ENCODE results near the gene CLHC1. TPM values are rescaled to one million over a fixed set of nuclear protein-coding genes. Genes with fewer than 3 reads are reported as not detected.

The CLHC1 gene
- total and polyA plus RNA-seq, 2 experiments from 2014 or later, result 1.3 to 5.6 TPM

DNA sequence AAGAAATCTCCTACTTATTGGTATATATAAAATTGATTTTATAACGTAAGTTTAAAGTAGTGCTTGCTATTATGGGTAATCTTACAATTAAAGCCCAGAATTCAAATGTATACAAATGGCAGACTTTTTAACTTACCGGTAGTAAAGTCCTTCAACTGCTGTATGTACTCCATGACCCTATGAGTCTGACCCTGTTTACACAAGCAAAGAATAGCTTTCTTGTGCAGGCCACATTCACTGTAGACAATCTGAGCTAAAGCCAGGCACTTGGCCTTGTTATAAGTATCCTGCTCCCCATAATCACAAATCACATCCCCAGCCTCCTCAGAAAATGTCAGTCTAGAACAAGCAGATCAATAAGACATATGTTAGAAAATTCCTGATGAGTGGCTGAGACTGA is 51.7 kb downstream of the CLHC1 start:
- in situ Hi-C loops (cut with MboI), result loop anchor here (25.0 kb wide), 1 partner anchor 1068 kb away; the partner anchor contains the start of gene ACYP2
- no peaks in the 10 kb centered on the region for H3K9me2 ChIP-seq (ENCODE audit: insufficient read depth)
- H3K27me3 ChIP-seq (replicated peaks; ENCODE audit: insufficient read depth), result no peaks in the 10 kb centered on the region
- H2AFZ ChIP-seq, result no peak overlapping the region
- no peak overlapping the region for H3K9ac ChIP-seq
- no peaks in the 10 kb centered on the region for H3K9me3 ChIP-seq (ENCODE audit: low read depth)
- no peak overlapping the region for H3K4me2 ChIP-seq (ENCODE audit: unreplicated experiment)
- TF ChIP-seq EZH2phosphoT487 (IDR thresholded peaks at IDR 0.05; ENCODE audit: insufficient read depth, low read depth) (no peak), EZH2 (IDR thresholded peaks at IDR 0.05; ENCODE audit: insufficient read depth, poor library complexity, severe bottlenecking) (no peak)
- DNase-seq, result no peak
- H3K4me3 ChIP-seq, result no peak overlapping the region
- H3K27ac ChIP-seq, result no peak overlapping the region
- H3K36me3 ChIP-seq (ENCODE audit: low read depth), result no peaks in the 10 kb centered on the region
- peaks cover 5% of the 10 kb centered on the region; the same call in 1 of the 2 replicates for H3F3A ChIP-seq (ENCODE audit: insufficient read depth)
- H4K20me1 ChIP-seq (ENCODE audit: insufficient read depth), result no peaks in the 10 kb centered on the region
- H3K79me2 ChIP-seq (ENCODE audit: insufficient read depth), result peaks cover under 1% of the 10 kb centered on the region
- WGBS, 2 experiments (ENCODE audit: low coverage in 1 of 2, low lambda C conversion rate in 2 of 2, missing lambda C conversion rate in 2 of 2), result 90 to 92% methylated on average over 2 of the region's 2 CpGs
- 0 out of 2 replicates have a peak, but pooled peaks cover under 1% of the 10 kb centered on the region for H3K4me1 ChIP-seq (ENCODE audit: insufficient read depth)

DNA sequence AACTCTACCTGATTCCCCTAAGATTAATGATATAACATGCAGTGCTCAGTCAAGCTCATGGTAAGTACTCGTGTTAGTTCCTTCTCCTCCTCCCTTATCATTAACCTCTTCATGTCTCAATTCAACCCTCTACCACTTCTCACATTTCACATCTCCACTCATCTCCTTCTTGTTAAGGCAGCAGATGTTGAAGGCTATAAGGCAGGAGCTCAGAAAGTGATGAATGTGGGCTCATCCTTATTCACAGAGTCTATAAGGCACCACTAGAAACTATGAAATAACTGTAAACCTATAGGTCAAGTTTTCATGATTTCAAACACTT is 56.0 kb downstream of the CLHC1 start:
- TF ChIP-seq EZH2phosphoT487 (IDR thresholded peaks at IDR 0.05; ENCODE audit: insufficient read depth, low read depth) (no peak), EZH2 (IDR thresholded peaks at IDR 0.05; ENCODE audit: insufficient read depth, poor library complexity, severe bottlenecking) (no peak)
- H3F3A ChIP-seq (ENCODE audit: insufficient read depth), result peaks cover 5% of the 10 kb centered on the region; the same call in 1 of the 2 replicates
- peaks cover 21% of the 10 kb centered on the region for H3K79me2 ChIP-seq (ENCODE audit: insufficient read depth)
- in situ Hi-C loops (cut with MboI), result loop anchor here (10.0 to 25.0 kb wide), 2 partner anchors 161 to 1064 kb away; partner anchors contain the start of gene ACYP2
- H3K27ac ChIP-seq, result no peak overlapping the region
- WGBS, 2 experiments (ENCODE audit: low coverage in 1 of 2, low lambda C conversion rate in 2 of 2, missing lambda C conversion rate in 2 of 2), result 13 to 20% methylated on average over 1 of the region's 1 CpG
- H3K36me3 ChIP-seq (ENCODE audit: low read depth), result no peaks in the 10 kb centered on the region
- no peak overlapping the region for H2AFZ ChIP-seq
- no peaks in the 10 kb centered on the region for H3K9me2 ChIP-seq (ENCODE audit: insufficient read depth)
- H3K4me1 ChIP-seq (ENCODE audit: insufficient read depth), result peaks cover 4% of the 10 kb centered on the region; the same call in 1 of the 2 replicates
- H4K20me1 ChIP-seq (ENCODE audit: insufficient read depth), result no peaks in the 10 kb centered on the region
- no peak for DNase-seq
- no peaks in the 10 kb centered on the region for H3K27me3 ChIP-seq (replicated peaks; ENCODE audit: insufficient read depth)
- H3K4me3 ChIP-seq, result no peak overlapping the region
- no peak overlapping the region for H3K4me2 ChIP-seq (ENCODE audit: unreplicated experiment)
- H3K9me3 ChIP-seq (ENCODE audit: low read depth), result no peaks in the 10 kb centered on the region
- no peak overlapping the region for H3K9ac ChIP-seq

DNA sequence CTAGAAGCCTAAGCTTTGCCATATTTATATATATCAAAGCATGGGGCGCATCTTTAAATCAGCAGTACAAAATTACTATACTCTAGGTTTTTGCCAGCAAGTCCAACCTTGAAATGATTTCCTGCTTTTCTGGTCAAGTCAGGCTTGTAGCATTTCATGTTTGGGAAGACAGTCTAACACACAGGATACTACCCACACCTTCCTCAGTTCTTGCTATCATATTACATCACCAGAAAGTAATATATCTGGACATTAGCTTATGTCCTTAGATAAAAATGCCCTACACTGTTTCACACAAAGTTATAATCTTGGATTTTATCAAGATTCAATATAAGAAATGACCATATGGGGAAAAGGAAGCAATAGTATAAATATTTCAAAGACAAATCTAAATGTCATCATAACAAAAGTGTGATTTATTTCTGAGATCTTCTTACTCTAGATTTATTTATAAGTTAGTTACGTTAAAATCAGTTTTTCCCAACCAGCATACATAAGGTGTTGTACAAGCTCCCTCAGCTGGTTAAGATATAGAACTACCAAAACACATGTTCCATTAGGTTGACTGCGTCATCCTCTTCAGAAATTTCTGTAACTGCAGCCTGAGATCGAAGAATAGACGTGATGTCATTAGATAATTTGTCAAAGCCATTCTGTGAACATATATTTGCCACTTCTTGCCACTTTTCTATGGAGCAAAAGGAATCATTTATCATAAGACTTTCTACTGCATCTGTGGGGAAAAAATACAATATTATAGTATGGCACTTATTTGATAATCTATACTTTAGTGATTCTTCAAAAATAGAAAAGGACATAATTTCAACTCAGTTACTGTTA is 56.6 kb downstream of the CLHC1 start:
- peak overlapping the region; percentile 49 for H3K4me2 ChIP-seq (ENCODE audit: unreplicated experiment)
- H3K27me3 ChIP-seq (replicated peaks; ENCODE audit: insufficient read depth), result no peaks in the 10 kb centered on the region
- DNase-seq, result peak; percentile 93
- in situ Hi-C loops (cut with MboI), result loop anchor here (10.0 to 25.0 kb wide), 2 partner anchors 161 to 1063 kb away; partner anchors contain the start of gene ACYP2
- no peaks in the 10 kb centered on the region for H3K9me3 ChIP-seq (ENCODE audit: low read depth)
- H3K4me3 ChIP-seq, result no peak overlapping the region
- H3K9ac ChIP-seq, result no peak overlapping the region
- no peak overlapping the region for H3K27ac ChIP-seq
- peaks cover 21% of the 10 kb centered on the region for H3K79me2 ChIP-seq (ENCODE audit: insufficient read depth)
- H2AFZ ChIP-seq, result peak overlapping the region; percentile 21; the same call in 1 of the 2 replicates
- no peaks in the 10 kb centered on the region for H3K36me3 ChIP-seq (ENCODE audit: low read depth)
- WGBS, 2 experiments (ENCODE audit: low coverage in 1 of 2, low lambda C conversion rate in 2 of 2, missing lambda C conversion rate in 2 of 2), result 10 to 12% methylated on average over 5 of the region's 5 CpGs
- no peaks in the 10 kb centered on the region for H4K20me1 ChIP-seq (ENCODE audit: insufficient read depth)
- TF ChIP-seq EZH2 (IDR thresholded peaks at IDR 0.05; ENCODE audit: insufficient read depth, poor library complexity, severe bottlenecking) (no peak), EZH2phosphoT487 (IDR thresholded peaks at IDR 0.05; ENCODE audit: insufficient read depth, low read depth) (no peak)
- H3F3A ChIP-seq (ENCODE audit: insufficient read depth), result peaks cover 5% of the 10 kb centered on the region; the same call in 1 of the 2 replicates
- H3K4me1 ChIP-seq (ENCODE audit: insufficient read depth), result peaks cover 4% of the 10 kb centered on the region; the same call in 1 of the 2 replicates
- H3K9me2 ChIP-seq (ENCODE audit: insufficient read depth), result no peaks in the 10 kb centered on the region

DNA sequence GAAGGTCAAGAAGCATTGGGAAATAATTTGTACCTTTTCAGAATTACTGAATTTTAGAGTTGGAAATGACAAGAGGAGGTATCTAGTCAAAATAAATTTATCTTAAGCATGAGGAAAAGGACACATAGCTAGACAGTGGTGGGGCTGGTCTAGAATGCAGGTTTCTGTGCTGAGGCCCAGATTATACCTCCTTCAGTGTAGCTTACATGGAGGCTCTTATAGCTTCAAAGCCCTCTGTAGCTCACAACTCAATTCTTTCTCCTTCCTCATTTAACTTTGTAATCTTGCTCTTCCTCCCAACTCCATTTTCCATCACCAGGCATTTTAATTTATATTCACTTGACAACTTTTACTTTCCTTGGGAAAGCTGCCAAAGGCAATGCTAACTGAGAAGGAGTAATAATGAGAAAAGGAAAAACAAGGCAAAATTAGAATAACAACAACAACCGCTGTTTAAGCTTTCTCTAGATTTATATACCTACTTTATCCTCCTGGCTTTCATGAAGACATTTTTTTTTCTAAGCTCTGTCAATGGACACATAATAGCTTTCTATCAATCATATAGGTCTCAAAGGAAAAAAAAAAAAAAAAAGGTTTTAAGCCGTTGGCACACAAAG is 58.5 kb downstream of the CLHC1 start:
- H3K4me1 ChIP-seq (ENCODE audit: insufficient read depth), result peaks cover 16% of the 10 kb centered on the region
- H2AFZ ChIP-seq, result no peak overlapping the region
- no peaks in the 10 kb centered on the region for H3K9me2 ChIP-seq (ENCODE audit: insufficient read depth)
- WGBS, 2 experiments (ENCODE audit: low coverage in 1 of 2, low lambda C conversion rate in 2 of 2, missing lambda C conversion rate in 2 of 2), result 87 to 97% methylated on average over 2 of the region's 2 CpGs
- TF ChIP-seq EZH2 (IDR thresholded peaks at IDR 0.05; ENCODE audit: insufficient read depth, poor library complexity, severe bottlenecking) (no peak), EZH2phosphoT487 (IDR thresholded peaks at IDR 0.05; ENCODE audit: insufficient read depth, low read depth) (no peak)
- H3K4me3 ChIP-seq, result no peak overlapping the region
- H3K9me3 ChIP-seq (ENCODE audit: low read depth), result no peaks in the 10 kb centered on the region
- H3K79me2 ChIP-seq (ENCODE audit: insufficient read depth), result peaks cover 35% of the 10 kb centered on the region
- no peak overlapping the region for H3K4me2 ChIP-seq (ENCODE audit: unreplicated experiment)
- no peaks in the 10 kb centered on the region for H3K36me3 ChIP-seq (ENCODE audit: low read depth)
- no peaks in the 10 kb centered on the region for H4K20me1 ChIP-seq (ENCODE audit: insufficient read depth)
- H3K27ac ChIP-seq, result no peak overlapping the region
- DNase-seq, result no peak
- no peak overlapping the region for H3K9ac ChIP-seq
- in situ Hi-C loops (cut with MboI), result loop anchor here (10.0 kb wide), 1 partner anchor 159 kb away; no protein-coding TSS in a partner anchor
- no peaks in the 10 kb centered on the region for H3K27me3 ChIP-seq (replicated peaks; ENCODE audit: insufficient read depth)
- H3F3A ChIP-seq (ENCODE audit: insufficient read depth), result peaks cover 21% of the 10 kb centered on the region

Data from GM23248 (cell line).